ENCODE measurements around the gene CSH1.
"Not testable (repeated sequence)": the region's sequence is repeated elsewhere in the genome, so short reads cannot be mapped to it uniquely, and the experiment has no call there.

CSH1 gene

DNA sequence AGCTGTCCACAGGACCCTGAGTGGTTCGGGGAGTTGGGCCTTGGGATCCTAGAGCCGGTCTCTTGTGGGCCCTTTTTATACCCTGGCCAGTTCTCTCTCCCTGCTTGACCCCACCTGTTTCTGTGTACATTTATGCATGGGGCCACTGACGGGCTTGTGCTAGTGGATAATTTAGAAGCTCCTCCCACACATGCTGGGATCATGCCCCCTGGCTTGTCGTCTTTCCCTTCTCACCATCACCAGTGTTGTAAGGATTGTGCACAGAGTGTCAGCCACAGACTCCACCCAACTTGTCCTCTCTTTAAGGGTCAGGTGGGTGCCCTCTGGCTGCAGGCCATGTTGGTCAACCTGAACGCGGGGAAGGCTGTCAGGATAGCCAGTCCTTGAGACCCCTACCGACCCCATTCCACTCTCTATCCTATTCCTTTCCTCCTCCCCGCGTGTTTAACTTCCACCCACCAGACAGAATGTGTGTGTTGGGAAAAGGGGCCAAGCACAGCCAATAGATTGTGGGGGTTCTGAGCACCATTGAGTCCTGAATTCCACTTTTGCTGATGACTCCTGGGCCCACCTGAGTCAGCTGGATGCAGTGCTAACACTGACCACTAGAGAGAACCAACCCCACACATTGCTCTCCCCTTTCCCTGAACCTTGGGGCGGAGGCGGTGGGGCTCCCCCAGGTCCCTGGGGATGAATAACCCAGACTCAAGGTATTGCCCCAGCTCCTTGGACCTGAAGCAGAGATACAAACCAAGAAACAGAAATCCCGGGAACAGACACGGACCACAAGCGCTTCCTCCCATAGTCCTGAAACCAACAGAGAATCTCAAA, at the start of gene CSH1:
TSS of gene CSH1 (minus strand) at position 51 of the 831 bp plus-strand sequence. CDS start 63 bp downstream, outside the sequence.
- not testable (repeated sequence) for DNase-seq

DNA sequence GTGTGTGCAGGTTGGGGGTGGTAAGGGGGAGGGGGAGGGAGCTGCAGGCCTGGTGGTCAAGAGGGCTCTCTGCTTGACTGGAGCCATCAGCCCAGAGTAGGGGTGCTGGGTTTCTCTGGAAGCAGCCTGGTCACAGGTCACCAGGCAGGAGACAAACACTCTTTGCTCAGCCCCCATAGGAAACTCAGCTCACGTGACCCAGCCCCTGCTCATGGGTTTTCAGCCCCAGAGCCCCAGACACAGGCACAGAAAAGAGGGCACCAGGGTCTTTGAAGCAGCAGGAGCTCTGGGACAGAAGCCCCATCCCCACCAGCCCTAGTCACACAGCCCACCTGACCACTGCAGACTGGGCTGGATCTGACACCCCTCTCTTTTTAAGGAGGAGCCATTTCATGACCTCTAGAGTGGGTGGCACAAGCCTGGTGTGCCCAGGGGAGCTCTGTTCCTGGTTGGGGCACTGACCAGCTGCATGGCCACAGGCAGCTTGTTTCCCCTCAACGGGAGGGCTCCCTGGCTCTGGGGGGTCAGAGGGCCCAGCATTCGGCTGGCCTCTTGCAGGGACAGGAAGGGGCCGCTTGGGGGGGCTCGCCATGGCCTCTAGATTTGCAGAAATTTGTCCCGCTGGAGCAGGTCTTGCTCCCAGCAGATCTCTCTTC, 49.5 kb upstream of the CSH1 start:
- peak; percentile 61 for DNase-seq

DNA sequence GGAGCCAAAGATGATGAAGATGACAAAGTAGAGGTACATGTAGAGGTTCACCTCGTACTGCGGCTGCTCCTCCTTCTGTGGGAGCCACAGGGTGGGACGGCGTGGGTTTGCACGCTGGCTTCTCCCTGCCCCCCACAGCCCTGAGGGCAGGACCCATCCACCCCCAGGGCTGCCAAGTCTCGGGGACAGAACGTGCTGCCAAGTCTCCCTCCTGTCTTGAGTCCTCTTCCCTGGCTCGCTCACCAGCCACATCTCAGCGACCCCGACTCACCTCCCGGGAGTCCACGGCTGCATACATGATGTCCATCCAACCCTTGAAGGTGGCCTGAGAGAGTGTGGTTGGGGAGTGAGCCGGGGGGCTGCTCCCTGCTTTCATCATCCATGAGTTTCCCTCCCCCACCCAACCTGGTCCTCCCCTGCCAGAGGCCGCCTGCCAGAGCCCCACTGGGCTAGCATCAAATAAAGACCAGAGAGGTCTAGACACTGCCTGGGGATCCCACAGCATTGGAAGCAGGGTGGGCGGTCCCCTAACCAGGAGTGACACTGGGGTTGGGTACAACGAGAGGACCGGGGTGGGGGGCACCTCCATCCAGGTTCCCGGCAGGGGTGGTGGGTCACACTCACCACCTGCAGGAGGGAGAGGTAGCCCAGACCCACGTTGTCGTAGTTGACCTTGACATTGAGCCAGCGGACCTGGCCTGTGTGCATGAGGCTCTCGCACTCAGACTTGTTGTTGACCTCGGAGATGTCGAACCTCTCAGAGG, 48.5 kb upstream of the CSH1 start:
- no peak for DNase-seq

GRCh38 chr17:63943745-63944144, 47.4 kb upstream of the CSH1 start:
- no peak for DNase-seq

DNA sequence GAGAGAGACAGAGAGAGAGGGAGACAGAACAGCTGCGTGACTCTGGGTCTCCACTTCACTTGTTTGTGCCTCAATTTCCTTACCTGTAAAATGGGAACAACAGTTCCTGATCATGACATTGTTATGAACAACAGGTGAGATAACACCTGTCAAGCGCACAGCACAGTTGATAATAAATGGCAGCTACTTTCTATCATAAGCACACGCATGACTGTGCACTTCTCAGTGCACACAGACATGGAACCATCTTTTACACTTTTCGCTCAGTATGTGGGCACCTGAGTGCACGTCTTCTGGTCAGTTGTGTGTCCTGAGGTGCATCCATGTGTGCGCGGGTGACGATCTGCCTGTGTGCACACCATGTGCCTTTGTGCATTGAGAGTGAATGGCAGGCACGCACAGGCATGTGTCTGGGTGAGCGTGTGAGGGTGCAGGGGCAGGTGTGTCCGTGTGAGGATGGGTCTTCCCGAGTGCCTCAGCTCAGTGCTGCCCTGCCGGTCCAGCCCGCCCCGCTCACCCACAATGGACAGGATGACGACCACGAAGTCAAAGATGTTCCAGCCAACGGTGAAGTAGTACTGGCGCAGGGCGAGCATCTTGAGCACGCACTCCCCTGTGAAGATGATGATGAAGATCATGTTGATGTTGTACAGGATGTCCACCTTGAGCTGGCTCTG, 46.1 kb upstream of the CSH1 start:
- no peak for DNase-seq

DNA sequence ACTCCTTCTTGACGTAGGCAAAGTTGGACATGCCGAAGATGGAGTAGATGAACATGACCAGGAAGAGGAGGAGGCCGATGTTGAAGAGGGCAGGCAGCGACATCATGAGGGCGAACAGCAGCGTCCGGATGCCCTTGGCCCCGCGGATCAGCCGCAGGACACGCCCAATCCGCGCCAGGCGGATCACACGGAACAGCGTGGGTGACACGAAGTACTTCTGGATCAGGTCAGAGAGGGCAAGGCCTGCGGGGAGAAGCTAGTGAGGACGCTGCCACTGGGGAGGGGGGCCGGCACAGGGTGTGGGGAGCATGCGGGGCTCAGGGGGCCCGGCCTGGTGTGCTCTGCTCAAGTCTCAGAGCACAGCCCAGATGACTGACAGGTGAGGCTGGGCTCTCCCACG, 45.4 kb upstream of the CSH1 start:
- DNase-seq: no peak

DNA sequence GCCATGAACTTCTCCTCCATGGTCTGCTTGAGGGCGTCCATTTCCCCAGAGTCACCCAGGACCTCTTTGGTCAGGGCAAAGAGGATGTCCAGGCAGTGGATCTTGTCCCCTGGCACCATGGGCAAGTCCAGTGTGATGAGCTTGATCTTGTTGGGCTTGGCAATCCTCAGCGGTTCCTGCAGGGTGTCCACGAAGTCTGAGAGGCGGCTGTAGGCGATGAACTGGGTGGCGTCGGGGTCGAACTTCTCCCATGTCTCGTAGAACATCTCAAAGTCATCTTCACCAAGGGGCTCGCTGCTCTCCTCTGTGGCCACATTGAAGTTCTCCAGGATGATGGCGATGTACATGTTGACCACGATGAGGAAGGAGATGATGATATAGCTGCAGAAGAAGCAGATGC, 44.8 kb upstream of the CSH1 start:
- no peak for DNase-seq

GRCh38 chr17:63940584-63940983, 44.2 kb upstream of the CSH1 start:
- no peak for DNase-seq

DNA sequence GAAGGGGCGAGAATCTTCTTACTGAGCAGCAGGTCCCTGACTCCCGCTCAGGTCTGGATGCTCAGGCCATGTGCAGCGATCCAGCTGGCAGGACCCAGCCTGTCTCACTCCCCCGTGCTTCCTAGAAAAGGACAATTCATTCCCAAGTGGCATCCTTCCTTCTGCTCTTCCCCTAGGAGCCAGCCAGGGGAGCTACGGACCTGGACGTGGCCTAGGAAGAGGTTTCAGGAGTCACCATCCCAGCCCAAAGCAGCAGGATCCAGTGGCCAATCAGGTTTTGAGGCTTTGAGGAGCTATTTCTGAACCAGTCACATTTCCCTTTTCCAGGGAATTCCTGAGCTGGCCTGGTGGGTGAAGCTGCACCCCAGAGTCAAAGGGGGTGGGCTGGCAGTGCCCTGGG, 43.5 kb upstream of the CSH1 start:
- DNase-seq: no peak

DNA sequence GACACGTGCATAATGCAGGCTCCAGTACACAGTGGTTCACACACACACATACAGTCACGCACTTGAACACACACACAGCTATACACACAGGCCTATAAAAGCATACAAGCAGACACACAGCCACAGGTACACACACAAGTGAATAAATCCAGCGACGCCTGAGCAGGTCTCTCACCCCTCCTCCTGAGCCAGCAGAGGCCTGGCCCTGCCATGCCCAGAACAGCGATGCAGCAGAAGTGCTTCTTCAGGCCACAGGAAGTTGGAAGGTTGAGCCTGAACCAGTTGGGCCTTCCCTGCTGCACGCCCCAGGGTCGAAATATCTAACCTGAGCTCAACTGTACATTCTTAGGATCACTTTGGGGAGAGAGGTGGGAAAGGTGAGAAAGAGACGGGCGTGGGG, 43.0 kb upstream of the CSH1 start:
- no peak for DNase-seq

GRCh38 chr17:63937920-63938319, 41.5 kb upstream of the CSH1 start:
- DNase-seq: no peak

GRCh38 chr17:63937319-63937718, 40.9 kb upstream of the CSH1 start:
- DNase-seq: no peak

DNA sequence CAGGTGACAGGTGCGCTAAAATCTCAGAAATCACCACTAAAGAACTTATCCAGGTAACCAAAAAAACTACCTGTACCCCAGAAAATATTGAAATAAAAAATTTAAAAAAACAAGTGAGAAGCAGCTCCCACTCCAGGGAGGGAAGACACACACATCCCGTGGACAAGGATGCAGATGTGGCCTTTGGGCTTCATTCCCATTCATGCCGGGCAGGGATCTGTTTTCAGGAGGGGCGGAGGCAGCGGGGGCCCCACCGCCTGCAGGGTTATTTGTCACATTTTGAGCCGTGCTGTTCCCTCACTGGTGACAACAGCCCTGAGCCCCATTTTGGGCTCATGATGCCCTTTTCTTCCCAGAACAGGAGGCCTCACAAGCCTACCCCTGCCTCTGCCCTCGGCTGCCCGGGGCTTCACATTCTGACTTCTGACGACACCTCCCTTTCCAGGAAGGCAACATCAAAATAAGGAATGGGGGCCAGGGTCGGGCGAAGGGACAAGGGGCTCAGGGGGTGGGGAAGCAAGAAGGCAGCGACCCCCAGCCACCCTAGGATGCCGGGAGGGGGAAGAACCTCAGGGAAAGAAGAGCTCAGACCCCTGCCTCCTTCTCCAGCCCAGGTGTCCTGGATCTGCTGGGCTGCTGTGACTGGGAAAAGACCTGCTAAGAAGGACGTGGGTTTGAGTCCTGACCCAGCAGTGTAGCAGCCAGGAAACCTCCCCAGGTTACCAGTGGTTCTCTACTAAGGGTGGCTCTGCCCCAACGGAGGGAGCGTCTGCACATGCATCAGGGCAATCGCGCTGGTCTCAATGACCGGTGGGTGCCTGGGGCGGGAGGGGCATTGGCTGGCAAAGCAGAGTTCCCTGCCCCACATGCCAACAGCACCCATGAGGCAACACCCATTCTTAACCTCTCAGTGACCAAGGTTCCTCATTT, 38.1 kb upstream of the CSH1 start:
- DNase-seq: no peak

DNA sequence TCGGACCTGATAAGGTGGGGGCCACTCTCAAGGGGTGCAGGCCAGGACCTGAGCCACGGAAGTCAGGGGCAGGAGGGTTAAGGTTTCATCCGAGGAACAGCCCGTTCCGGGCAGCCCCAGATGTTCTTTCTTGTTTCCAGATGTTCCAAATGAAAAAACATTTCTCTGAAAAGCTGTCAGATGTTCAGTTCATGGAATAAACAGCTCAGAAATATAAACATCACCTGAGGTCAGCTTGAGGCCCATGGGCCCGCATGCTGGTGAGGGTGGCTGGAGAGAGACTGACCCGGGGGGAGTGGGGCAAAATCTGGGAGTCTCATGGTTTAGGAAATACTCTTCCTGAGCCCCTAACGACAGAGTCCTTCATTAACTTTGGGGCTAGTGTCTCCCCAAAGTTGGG, 37.2 kb upstream of the CSH1 start:
- no peak for DNase-seq

- DNase-seq: no peak
Measured at GRCh38 chr17:63932721-63933120, 36.3 kb upstream of the CSH1 start.

DNA sequence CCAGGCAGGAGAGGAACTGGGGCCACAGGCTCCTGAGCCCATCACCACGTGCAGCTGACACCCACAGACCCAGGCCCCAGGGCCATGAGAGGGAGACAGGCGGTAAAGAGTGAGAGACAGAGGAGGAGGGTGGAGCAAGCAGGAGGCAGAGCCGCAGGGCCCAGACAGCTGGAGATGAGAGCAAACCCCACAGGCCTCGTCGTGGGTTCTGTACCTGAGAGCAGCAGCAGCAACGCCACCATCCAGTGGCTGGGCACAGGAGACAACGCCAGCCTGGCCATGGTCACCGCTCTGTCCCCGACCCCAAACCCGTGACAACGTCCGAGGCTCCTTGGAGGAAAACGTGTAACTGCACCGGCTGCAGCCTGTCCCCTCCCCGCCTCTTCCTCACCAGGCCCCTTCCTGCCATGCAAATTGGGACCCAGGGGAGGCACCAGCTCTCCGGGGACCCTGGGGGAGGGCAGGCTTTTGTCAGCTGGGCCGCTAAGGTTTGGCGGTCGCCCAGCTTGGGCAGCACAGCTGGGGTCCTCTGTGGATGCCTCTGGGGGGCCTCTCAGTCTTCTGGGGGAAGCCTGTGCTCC, 35.7 kb upstream of the CSH1 start, which contains the start of gene CD79B:
TSS of gene CD79B (minus strand) at position 351 of the 581 bp plus-strand sequence. CDS start at position 281, 70 bp downstream.
- DNase-seq: peak; percentile 76

- DNase-seq: peak; percentile 77
Measured at GRCh38 chr17:63930951-63931575, 34.7 kb upstream of the CSH1 start.

- DNase-seq: no peak
Measured at GRCh38 chr17:63929860-63930766, 33.7 kb upstream of the CSH1 start.

- DNase-seq: no peak
Measured at GRCh38 chr17:63928966-63929695, 32.8 kb upstream of the CSH1 start.
